HG03066 (cell line): ENCODE results near the gene IGFLR1.
"Not testable (repeated sequence)": the region's sequence is repeated elsewhere in the genome, so short reads cannot be mapped to it uniquely, and the experiment has no call there.

ENCODE experiments used
- ATAC-seq: cut with Tn5 transposase; IDR thresholded peaks from one replicate; pipeline ENCODE4 v1.9.1; 2021; ENCODE audit warnings: low read depth; ENCODE audit not compliant: unreplicated experiment

Gene IGFLR1

GRCh38 chr19:35713904-35714495, 28.3 kb downstream of the IGFLR1 start:
- ATAC-seq = no peak

GRCh38 chr19:35713506-35713850, 28.8 kb downstream of the IGFLR1 start:
- no peak for ATAC-seq

- ATAC-seq = no peak
These were observed 29.4 kb downstream of the IGFLR1 start for GRCh38 chr19:35712567-35713505.

- no peak for ATAC-seq
These were observed 31.2 kb downstream of the IGFLR1 start for GRCh38 chr19:35710784-35711723.

- no peak for ATAC-seq
These were observed 33.9 kb downstream of the IGFLR1 start for GRCh38 chr19:35708391-35708790.

GRCh38 chr19:35704218-35704617, 38.0 kb downstream of the IGFLR1 start, which contains the start of gene ZBTB32:
Gene ZBTB32, plus strand, starts transcription at chr19:35704558. Its CDS starts 10,069 bp downstream, at chr19:35714627.
- no peak for ATAC-seq

- no peak for ATAC-seq
These were observed 38.9 kb downstream of the IGFLR1 start for GRCh38 chr19:35703343-35703742.

GRCh38 chr19:35702223-35703012, 39.8 kb downstream of the IGFLR1 start:
- ATAC-seq = peak; percentile 93

GRCh38 chr19:35696835-35697234, 45.4 kb downstream of the IGFLR1 start:
- no peak for ATAC-seq

- no peak for ATAC-seq
These were observed 46.3 kb downstream of the IGFLR1 start for GRCh38 chr19:35695895-35696422.

GRCh38 chr19:35693835-35694599, 48.2 kb downstream of the IGFLR1 start:
- no peak for ATAC-seq

GRCh38 chr19:35693422-35693821, 48.8 kb downstream of the IGFLR1 start:
- no peak for ATAC-seq

GRCh38 chr19:35692010-35692409, 50.2 kb downstream of the IGFLR1 start:
- no peak for ATAC-seq

GRCh38 chr19:35691106-35691505, 51.1 kb downstream of the IGFLR1 start:
- ATAC-seq = not testable (repeated sequence)

GRCh38 chr19:35689836-35690235, 52.4 kb downstream of the IGFLR1 start:
- ATAC-seq = no peak
